GM23338 (cell line): Measurements from ENCODE around the gene SLC16A7.

ENCODE experiments used
- POLR2AphosphoS5 ChIP-seq: IDR thresholded peaks from 2 replicates; pipeline ENCODE4 v1.6.1; 2016; ENCODE audit warnings: antibody characterized with exemption, low read depth
- ZNF462 ChIP-seq: fragments of 250-450 bp; sonication (Bioruptor Pico); IDR thresholded peaks from 2 replicates; pipeline ENCODE4 v1.5.0; 2020; ENCODE audit warnings: mild to moderate bottlenecking, moderate library complexity

DNA sequence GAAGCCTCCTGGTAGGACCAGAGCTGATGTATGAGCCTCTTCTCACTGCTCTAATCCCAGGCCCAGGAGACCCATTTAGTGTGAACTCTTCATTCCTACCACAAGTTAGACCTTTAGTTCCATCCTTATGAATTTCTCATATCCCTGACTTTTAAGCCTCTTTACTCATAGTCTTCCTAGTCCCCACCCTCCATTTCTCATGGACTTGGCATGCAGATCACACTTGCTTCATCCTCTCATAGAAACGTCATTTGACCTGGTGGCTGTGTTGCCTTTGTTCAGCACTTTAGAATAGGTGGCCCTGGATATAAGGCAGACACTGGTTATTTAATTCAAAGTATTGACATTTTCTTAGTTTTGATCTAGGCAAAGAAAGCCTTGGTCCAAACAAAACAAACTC lies 99.5 kb downstream of the SLC16A7 start:
- TF ChIP-seq ZNF462 (CRISPR knock-in tag) = no peak
- no peak for TF ChIP-seq POLR2AphosphoS5
